ENCODE results near the gene PHF5A.

DNA sequence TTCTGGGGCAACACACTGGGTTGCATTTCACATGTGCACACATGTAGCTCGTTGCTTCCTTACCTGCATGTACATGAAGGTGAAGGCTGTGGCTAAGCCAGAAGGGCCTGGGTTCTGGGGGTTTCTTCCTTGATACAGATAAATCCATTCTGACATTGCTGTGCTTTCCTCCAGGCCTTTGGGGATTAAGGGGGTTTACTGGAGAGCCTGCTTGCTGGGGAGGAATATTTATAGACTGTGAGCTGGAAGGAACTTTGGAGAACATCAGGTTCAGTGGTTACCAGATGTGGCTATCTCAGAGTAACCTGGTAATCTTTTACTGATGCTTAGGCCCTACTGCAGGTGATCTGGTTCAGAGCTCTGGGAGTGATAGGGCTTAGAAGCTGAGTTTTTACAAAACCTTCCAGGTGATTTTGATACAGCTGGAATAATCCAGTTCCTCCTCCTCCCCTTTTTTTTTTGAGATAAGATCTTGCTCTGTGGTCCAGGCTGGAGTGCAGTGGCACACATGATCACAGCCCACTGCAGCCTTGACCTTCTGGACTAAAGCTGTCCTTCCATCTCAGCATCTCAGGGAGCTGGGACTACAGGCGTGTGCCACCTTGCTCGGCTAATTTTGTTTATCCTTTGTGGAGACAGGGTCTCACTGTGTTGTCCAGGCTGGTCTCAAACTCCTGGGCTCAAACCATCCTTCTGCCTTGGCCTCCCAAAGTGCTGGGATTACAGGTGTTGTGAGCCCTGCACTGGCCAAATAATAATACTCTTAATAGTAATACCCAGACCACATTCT is 20.3 kb upstream of the PHF5A start:
- TF ChIP-seq CTCF (IDR thresholded peaks at IDR 0.05; ENCODE audit: low read depth, low read length): no peak
- TF ChIP-seq POLR2A (IDR thresholded peaks at IDR 0.05; ENCODE audit: extremely low read depth, insufficient read length): no peak
- TF ChIP-seq, protein P1, sequence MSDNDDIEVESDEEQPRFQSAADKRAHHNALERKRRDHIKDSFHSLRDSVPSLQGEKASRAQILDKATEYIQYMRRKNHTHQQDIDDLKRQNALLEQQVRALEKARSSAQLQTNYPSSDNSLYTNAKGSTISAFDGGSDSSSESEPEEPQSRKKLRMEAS (IDR thresholded peaks at IDR 0.05; ENCODE audit: low read depth, low read length): no peak
- TF ChIP-seq MYC (IDR thresholded peaks at IDR 0.05; ENCODE audit: low read depth, low read length): no peak
